ENCODE data around the gene CFAP74. TPM values are rescaled to one million over a fixed set of nuclear protein-coding genes. Genes with fewer than 3 reads are reported as not detected.
A peak's percentile ranks its signal among the peaks of the same experiment; 100 is the strongest.

The CFAP74 gene
- total RNA-seq, 1 donor from 2014 or later = 0.83 TPM

DNA sequence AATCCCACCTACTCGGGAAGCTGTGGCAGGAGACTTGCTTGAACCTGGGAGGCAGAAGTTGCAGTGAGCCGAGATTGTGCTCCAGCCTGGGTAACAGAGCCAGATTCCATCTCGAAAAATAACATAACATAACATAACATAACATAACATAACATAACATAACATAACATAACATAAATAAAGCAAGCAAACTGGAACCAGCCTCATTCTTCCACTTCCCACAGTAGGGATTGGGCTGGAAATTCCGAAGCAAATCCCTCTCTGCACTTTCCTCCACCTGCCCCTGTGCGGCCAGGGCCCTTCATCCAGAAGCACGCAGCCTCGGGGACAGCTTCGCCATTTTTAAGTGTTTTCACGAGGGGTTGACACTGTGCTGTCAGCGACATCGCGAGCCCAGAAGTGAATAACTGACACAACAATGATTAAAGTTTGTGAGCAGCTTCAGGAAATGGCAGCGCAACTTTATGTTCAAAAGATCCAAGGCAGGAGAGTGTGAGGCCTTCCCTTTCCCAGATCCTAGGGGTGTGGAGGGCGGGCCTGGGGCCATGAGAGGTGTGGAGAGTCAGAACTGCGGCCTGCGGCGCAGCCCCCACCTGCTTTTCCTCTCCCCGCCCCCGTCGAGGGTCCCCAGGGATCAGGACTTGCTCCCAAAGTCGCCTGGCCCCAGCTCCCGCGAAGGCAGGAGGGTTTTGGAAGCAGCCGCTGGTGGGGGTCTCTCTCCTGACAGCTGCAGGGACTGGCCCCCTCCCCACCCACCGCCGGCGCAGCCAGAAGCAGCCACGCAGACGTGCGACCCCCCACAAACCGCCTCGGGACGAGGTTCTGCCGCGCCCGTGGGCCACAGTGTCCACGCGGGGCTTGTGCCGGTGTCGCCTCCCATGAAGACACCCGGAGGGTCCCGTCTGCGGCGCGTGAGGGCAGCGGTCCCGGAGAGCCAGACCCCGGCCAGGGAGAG, 14.9 kb upstream of the CFAP74 start:
- no peak for DNase-seq (ENCODE audit: low spot score)

DNA sequence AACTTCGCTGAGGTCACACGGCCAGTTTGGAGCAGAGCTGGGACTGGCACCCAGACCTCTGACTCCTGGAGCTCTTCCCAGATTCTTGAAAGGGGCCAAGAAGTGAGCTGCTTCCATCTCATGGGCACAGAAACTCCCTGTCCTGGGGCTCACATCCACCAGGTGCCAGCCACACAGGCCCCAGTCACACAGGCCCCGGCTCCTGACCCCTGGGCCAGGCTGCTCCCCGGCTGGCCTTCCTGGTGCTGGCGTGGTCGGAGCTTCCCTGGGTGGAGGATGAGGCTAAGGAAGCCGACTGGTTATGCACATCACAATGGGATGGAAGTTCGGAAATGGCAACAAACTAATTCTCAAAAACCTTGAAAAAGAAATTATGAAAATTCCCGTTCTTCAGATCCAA, 12.5 kb upstream of the CFAP74 start:
- no peak for DNase-seq (ENCODE audit: low spot score)

DNA sequence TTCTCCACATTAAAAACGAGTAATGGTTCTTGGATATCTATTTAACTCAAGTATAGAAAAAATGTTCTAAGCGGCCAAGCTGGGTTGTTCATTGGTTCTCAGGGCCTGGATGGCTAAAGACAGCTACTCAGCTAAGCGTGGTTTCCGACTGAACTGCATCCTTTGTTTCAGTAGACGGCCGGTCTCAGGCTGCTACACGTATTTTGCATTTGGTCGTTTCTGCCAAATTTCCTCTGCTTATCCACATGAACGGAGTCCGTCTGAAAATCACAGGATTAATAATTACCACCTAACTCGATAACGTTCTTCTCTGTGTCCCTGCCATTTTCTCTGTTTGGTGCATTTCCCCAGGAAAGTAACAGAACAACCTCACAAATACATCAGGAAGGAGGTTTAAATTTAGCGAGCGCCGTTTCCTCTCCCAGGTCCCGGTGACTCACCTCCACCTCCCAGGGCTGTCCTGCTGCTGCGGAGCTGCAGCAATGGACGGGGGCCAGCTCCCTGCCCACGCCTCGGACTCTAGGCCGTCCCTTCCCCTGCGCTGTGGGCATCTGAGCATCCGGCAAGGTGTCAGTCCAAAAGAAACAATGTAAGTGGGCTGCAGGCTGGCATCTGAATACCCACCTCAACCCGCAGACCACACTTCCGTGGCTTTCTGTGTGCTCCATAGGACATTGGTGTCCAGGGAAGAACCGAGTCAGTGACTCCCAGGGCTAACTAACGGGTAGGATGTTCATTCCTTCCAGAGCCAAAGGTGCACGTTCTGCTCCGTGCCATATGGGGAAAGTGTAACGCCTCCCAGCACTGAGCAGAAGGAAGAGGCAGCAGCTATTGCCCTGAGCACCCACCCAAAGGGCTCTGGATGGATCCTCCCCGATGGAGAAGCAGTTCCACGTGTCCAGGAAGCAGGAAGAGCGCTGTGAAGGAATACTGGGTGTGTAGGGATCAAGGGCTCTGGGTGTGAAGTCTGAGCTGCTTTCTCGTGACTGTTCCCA, 11.5 kb upstream of the CFAP74 start:
- no peak for DNase-seq (ENCODE audit: low spot score)

DNA sequence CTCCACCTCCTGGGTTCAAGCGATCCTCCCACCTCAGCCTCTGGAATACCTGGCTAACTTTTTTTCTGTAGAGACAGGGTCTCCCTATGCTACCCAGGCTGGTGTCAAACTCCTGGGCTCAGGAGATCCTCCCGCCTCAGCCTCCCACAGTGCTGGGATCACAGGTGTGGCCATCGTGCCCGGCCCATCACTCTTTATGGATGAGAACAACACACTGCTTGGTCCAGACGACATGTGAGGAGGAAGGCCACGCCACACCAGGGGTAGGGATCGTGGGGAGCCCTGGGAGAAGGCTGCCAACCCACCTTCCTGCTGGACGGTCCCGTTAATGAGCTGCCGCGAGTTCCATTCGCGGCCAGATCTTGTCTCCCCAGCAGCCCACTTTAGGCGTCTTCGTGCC, 10.6 kb upstream of the CFAP74 start:
- no peak for DNase-seq (ENCODE audit: low spot score)

DNA sequence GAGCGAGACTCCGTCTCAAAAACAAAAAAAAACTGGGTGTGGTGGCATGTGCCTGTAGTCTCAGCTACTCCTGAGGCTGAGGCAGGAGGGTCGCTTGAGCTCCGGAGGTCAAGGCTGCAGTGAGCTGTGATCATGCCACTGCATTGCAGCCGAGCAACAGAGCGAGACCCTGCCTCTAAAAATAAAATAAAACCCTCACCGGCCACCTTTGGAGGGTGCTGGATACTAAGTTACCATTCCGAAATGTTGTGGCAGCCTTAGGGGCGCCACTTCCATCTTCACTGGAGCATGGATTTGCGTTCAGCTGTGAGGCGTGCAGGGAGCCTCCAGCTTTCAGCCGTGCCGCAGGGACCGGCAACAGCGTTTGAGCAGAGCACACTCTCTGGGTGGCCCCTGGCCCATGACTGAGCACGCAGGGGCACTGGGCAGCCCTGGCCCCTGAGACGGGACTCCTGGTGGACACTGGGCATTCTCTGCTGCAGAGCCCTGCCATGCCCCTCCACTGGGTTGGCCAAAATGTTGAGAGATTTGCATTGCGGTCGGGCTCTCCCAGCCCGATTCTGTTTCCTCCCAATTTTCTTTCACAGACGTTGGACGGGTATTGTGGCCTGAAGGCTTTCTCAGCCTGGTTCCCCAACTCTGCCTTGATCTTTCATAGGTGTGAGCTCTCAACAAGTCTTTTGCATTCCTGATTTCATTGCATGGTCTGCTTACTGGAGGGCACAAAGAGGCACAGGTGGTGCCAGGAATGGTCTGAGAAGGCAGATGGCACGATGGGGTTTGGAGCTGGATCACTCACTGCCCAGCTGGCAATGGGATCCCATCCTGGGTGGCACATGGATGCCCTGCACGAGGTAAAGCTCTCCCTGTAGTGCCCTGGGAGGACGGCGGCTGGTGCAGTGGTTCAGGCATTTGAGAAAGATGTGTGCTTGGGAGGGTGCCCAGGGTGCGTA, 5.8 kb upstream of the CFAP74 start:
- no peak for DNase-seq (ENCODE audit: low spot score)

DNA sequence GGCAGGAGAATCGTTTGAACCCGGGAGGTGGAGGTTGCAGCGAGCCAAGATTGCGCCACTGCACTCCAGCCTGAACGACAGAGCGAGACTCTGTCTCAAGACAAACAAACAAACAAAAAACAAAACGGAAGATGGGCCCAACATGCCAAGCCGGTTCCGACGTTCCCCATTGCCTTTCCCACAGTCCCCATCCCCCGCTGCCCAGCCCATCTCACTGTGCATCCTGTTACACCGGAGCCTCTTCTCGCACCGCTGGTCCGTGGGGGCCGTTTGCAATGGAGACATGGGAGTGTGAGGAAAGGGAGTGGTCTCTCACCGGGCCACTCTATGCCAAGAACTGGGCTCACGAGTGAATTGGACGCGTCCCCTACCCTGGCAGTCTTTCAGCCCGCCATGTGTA, 1.3 kb upstream of the CFAP74 start:
- DNase-seq (ENCODE audit: low spot score) = no peak

DNA sequence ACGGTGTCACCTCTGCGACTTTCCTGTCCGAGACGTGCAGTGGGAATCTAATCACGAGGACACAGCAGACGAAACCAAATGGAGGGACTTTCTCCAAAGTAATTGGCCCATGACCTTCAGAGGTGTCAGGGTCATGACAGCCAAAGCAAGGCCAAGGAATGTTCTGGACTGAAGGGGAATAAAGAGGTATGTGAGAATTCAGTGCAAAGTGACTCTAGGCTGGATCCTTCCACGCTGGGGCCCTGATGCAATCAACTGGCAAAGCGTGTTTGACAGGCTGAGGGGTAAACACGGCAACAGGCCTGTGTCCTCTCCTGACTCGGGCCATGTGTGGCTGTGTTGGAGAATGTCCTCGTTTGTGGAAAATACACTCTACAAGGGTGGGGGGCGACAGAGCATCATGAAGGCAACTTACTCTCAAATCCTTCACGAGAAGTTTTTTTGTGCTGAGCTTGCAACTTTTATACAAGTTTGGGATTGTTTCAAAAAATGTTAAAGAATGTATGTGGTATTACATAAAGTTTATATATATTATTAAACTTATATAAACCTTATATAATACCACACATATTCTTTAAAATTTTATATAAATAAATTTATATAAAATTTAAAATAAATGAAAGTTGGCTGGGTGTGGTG, 1.7 kb downstream of the CFAP74 start:
- peak; percentile 71 for DNase-seq (ENCODE audit: low spot score)

DNA sequence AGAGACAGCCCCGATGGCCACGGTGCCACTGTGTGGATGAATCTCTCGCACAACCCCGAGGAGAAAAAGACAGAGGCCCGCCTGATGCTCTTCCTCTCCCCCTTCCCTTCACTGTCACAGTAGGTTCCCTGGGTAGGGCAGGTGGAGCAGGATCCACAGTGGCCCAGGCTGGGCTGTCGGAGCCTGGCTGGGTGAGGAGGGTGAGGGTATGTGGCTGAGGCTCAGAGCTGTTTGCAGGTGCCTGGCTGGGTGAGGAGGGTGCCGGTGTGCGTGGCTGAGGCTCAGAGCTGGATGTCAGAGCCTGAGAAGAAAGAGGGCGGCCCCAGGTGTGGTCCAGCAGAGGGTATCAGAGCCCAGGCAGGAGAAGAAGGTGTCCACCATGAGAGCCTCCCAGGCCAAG, 2.7 kb downstream of the CFAP74 start:
- no peak for DNase-seq (ENCODE audit: low spot score)

DNA sequence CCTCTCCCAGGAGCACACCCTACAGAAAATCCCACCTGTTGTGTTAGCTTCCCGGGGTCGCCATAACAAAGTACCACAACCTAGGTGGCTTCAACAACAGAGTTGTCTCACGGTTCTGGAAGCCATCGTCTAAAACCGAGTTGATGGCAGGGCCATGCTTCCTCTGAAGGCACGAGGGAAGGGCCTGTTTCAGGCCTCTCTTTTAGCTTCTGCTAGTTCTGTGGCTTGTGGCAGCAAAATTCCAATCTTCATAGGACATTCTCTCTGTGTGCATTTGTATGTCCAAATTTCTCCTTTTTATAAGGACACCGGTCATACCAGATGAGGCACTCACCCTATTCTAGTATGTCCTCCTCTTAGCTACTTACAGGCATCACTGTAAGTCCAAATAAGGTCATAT, 3.2 kb downstream of the CFAP74 start:
- DNase-seq (ENCODE audit: low spot score) = no peak

DNA sequence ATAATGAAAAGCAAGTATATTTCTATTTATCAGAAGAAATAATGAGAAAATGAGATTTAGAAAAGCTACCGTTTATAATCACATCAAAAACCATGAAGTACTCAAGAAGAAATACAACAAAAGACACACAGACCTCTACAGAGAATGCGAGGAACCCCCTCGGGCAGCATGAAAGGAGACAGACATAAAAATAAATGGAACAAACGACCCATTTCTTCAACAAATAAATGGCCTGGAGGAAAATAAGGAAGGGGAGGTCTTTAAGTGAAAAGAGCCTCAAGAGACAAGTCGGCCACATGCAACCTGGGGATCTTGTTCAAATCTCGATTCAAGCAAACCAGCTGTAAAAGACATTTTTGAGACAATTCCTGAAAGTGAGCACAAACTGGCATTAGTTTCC, 6.0 kb downstream of the CFAP74 start:
- DNase-seq (ENCODE audit: low spot score) = no peak

DNA sequence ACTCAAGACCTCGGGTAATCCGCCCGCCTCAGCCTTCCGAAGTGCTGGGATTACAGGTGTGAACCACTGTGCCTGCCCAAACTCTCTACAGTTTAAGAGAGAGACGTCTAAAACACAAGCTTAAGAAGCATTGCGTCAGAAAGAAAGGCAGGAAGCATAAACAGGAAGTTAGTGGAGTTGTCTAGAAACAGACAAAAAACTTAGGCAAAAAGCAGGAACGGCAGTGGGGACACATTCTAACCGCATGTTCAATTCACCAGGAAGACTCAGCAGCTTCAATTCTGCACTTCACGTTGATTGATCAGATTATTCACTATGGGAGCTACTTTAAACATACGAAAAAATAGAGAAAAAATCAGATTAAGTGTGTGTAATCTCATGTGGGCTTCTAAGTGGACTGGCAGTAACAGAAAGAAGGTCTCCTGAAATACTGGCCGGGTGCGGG, 7.4 kb downstream of the CFAP74 start:
- no peak for DNase-seq (ENCODE audit: low spot score)

DNA sequence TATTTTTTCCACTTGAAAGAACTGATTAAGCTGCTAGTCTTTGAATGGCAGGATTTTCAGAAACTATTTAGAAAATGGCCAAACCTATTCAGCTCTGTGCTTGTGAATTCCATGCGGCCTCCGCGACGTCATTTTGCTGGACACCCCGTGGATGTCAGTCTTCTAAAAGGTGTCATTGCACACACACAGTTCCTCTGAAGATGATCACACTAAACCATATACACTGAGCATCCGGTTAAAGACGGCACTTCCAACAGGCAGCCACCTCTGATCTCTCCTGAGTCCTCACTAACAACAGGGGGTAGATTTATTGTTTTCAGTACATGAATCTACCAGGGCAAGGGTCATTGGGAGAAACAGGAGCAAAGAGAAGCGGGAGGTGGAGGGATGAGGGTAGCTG, 9.1 kb downstream of the CFAP74 start:
- DNase-seq (ENCODE audit: low spot score) = no peak

DNA sequence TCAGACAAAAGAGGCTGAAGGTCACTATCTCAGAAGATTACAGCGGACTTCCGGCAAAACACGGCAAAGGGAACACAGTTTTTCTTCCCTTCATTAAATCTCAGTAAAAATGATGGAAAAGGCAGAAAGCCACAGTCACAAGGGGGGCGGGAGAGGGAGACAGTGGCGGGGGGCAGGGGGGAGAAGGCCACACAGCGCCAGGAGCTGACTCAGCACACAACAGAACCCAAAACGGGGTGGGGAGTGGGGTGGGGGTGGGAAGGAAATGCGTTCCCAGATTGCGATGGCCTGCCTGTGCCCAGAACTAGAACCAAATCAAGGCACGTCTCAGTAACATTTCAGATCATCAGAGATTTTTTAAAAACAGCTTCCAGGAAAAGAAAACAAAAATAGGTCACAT, 13.4 kb downstream of the CFAP74 start:
- no peak for DNase-seq (ENCODE audit: low spot score)

DNA sequence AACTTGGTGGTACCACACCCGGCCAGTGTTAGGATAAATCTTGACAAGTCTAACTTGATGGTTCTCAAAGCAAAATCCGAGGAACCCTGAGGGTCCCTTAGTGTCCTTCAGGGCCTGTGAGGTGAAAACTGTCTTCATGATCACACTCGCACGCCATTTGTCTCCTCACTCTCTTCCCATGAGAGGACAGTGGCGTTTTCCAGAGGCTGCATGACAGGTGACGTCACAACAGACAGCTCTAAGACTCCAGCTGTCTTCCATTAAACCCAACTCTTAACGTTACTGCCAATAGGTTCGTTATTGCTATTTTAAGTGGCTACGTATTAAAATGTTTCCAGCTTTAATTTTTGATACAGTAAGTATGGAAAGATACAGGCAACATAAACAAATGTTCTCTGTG, 13.8 kb downstream of the CFAP74 start:
- no peak for DNase-seq (ENCODE audit: low spot score)

DNA sequence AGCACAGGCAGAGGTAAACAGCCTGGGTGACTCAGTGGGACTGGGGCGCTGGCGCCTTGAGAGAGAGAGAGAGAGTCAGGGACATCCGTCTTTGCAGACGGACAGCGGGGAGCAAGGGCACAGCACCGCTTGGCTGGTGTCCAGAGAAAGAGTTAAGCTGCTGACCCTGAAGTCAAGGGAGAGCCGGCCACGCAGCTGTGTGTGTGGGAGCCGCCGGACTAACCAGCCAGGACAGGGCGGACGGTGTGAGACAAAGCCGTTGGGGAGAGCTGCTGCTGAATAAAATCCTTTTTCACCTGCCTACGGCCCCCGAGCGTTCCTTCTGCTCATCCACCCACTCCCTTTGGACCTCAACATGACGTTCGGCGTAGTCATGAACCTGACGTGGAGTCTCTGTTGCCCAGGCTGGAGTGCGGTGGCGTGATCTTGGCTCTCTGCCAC, 14.5 kb downstream of the CFAP74 start:
- no peak for DNase-seq (ENCODE audit: low spot score)

DNA sequence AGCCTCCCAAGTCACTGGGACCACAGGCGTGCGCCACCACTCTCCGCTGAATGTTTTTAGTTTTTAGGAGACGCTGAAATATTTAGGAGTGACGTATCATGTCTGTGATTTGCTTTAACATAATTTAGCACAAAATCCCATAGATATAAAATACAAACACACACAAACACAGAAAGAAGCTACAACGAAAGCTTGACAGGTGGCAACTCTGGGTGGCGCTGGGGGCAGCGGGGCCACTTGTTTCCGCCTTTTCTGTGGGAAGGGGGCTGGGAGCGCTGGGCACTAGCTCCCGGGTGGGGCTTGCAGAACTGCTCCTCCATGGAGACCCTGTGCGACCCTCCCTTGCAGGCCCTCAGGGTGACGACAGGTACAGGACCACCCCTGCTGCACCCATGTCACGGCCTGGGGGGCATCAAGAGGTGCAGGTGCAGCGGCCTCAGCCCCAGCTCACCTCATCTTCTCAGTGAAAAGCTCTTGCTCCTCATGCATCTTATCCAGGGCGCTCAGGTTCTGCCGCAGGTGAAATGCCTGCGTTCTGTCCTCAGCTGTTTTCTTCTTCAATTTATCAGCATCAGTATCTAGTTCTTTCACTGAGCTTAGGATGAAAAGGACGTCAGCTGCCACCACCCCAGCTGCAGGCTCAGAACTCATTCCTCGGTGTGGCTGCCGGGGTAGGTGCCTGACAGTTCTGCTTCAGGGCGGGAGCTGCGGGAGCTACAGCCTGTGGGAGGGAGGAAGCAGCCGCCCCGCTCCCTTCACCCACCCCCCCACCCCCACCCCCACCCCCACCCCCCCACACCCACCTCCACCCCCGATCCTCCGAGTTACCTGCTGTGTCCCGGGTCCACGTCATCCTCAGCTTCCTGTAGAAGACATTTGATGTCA, 15.3 kb downstream of the CFAP74 start:
- no peak for DNase-seq (ENCODE audit: low spot score)

DNA sequence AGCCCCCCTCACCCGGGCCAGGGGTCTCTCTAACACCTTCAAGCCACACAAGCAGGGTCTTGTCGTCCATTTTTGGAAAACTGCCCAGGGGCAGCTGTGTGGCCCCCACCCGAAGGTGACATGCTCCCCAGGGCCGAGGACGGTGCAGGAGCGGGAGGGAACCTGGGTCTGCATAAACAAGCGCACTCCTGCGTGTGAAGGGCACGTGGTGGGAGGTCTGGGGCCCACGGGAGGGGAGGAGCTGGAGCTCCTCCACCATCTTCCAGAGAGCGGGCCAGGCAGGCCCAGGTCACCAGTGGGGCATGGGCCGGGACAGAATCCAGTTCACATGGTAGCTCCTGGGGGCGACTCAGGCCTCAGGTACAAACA, 16.5 kb downstream of the CFAP74 start:
- no peak for DNase-seq (ENCODE audit: low spot score)

DNA sequence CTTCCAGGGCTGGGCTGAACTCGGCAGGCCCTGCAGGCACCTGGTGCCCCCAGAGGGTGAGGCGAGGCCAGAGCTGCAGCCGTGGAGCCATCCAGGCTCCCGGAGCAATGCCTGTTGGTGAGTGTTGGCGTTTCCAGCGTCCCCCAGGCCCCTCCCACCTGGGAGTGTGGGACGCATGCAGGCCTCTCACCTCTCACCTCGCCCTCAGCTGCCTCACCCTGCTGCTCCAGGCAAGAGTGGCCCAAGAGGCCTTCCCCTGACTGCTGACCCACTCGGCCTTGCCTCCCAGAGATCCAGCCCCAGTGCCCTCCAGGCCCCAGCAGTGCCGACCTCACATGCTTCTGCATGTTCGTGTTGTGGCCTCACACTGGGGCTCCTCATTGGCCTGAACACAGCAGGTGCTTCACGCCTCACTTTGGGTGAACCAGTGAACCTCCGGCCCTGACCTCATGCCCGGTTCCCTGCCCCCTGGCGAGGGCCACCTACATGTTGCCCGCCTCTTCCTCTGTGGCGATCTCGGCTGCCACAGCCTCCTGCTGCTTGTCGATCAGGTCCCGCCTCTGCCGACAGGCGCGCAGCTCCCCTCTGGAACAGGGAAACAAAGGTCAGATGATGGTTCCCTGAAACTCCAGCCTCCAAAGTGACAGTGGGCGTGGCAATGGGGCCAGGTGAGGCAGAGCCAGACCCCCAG, 17.0 kb downstream of the CFAP74 start:
- no peak for DNase-seq (ENCODE audit: low spot score)

DNA sequence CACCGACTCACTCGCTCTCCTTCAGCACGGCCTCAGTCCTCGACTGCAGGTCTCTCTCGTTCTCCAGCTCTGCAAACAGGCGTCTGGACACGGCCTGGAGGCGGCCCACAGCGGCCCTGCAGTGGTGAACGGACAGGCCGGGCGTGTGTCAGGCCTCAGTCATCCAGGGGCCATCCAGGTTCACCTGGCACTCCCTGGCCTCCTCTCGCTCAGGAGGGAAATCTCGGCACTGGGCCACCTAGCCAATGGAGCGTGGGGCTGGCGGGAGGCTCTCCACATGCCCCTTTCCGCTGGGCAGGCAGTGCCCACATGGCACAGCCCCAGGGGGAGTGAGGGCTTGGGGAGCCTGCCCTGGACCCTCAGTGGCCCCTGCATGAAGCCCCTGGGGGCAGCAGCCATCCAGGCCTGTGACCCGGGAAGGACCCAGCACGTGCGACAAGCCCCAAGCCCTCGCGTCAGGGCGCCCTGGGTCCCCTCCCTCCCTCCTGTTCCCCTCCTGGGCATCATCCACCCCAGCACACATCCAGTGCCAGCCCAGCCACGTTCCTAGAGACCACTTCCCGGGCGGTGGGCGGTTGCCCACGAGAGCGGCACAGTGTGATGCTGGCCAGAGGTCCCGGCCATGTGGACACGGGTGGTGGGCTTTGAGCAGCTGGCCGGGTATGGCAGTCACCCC, 18.1 kb downstream of the CFAP74 start:
- no peak for DNase-seq (ENCODE audit: low spot score)
